ENCODE data around the gene TSGA10. TPM values are rescaled to one million over a fixed set of nuclear protein-coding genes. Genes with fewer than 3 reads are reported as not detected.
"Not testable (repeated sequence)": the region's sequence is repeated elsewhere in the genome, so short reads cannot be mapped to it uniquely, and the experiment has no call there.

The TSGA10 gene
- total and polyA plus RNA-seq, 10 donors: 2.5 to 14.0 (median 7.7) TPM

DNA sequence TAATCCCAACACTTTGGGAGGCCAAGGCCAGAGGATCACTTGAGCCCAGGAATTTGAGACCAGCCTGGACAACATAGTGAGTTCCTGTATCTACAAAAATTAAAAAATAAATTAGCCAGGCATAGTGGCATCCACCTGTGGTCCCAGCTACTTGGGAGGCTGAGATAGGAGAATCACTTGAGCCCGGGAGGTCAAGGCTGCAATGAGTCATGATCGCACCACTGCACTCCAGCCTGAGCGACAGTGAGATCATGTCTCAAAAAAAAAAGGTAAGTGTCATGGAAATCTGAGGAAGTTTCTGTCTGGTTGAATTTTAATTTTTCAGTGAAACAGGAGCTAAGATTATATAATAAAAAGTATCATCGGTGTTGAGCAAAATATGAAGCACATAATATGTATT lies 15.7 kb downstream of the TSGA10 start:
- H3K36me3 ChIP-seq: peaks cover 0 to 4% (median 0%) of the 10 kb centered on the region in 6 donors
- DNase-seq: no peak
- WGBS, 5 donors: 92 to 98% (median 96%) methylated on average over 4 of the region's 4 CpGs
- H3K27ac ChIP-seq: no peak overlapping the region
- peaks cover 0 to 32% (median 19%) of the 10 kb centered on the region in 6 donors for H3K4me1 ChIP-seq
- H3K4me3 ChIP-seq: no peak overlapping the region
- H3K9me3 ChIP-seq: peaks cover 0 to 10% (median 0%) of the 10 kb centered on the region in 8 donors
- TF ChIP-seq POLR2AphosphoS5 (IDR thresholded peaks at IDR 0.05): no peak
- intact Hi-C loops (cut with DNase I; ENCODE audit: low total_unique reads): no loop called here
- no peaks in the 10 kb centered on the region for H3K27me3 ChIP-seq (replicated peaks in 1 of 7)

DNA sequence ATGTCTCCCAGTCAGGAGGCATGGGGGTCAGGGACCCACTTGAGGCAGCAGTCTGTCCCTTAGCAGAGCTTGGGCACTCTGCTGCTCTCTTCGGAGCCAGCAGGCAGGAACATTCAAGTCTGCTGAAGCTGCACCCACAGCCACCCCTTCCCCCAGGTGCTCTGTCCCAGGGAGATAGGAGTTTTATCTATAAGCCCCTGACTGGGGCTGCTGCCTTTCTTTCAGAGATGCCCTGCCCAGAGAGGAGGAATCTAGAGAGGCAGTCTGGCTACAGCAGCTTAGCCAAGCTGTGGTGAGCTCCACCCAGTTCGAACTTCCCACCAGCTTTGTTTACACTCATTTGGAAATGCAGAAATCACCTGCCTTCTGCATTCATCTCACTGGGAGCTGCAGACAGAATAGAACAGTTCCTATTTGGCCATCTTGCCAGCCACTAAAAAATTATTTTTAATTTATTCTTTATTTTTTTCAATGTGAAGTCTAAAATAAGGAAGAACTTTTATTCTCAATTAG lies 19.6 kb downstream of the TSGA10 start:
- H3K4me1 ChIP-seq; intact Hi-C loops (cut with DNase I; ENCODE audit: low total_unique reads); H3K27me3 ChIP-seq (replicated peaks in 1 of 7); H3K4me3 ChIP-seq; DNase-seq; H3K27ac ChIP-seq; H3K36me3 ChIP-seq: not testable (repeated sequence)
- H3K9me3 ChIP-seq: peaks cover 0 to 49% (median 37%) of the 10 kb centered on the region in 8 donors
- 79 to 94% (median 87%) methylated on average over 2 of the region's 2 CpGs for WGBS, 5 donors

DNA sequence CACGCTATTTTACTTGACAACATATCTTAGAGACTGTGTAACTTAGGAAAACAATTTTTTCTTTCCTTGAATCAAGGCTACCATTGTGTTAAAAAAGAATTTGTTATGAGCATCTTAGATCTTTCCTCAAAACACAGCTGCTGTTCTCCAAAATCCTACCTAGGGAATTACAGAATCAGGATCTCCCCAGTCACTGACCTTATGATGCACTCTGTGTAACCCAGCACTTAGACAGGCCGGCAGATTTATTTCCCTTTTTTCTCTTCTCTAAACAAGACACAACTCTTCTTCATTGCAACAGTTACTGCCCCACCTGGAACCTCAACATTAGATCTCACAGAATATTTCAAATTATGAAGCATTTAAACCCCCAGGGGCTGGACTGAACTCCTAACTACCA lies 26.8 kb downstream of the TSGA10 start:
- Histone ChIP-seq H3K9me3 (peaks cover 0 to 100% (median 80%) of the 10 kb centered on the region in 8 donors), H3K36me3 (peaks cover 0 to 29% (median 13%) of the 10 kb centered on the region in 6 donors), H3K4me3 (no peak overlapping the region), H3K27me3 (replicated peaks in 1 of 7) (no peaks in the 10 kb centered on the region), H3K27ac (no peak overlapping the region), H3K4me1 (no peaks in the 10 kb centered on the region)
- DNase-seq: no peak
- intact Hi-C loops (cut with DNase I; ENCODE audit: low total_unique reads): no loop called here
- 68 to 72% (median 70%) methylated on average over 2 of the region's 2 CpGs for WGBS, 5 donors
- TF ChIP-seq POLR2AphosphoS5 (IDR thresholded peaks at IDR 0.05): no peak

- DNase-seq: no peak
- TF ChIP-seq POLR2A (IDR thresholded peaks at IDR 0.05) (no peak), CTCF (IDR thresholded peaks at IDR 0.05 in 8 of 11, conservative IDR thresholded peaks at IDR 0.05 in 3 of 11) (no peak), POLR2AphosphoS5 (IDR thresholded peaks at IDR 0.05) (no peak)
- H3K36me3 ChIP-seq: no peaks in the 10 kb centered on the region
- H3K27me3 ChIP-seq (replicated peaks in 1 of 7): no peaks in the 10 kb centered on the region
- H3K27ac ChIP-seq: no peak overlapping the region
- H3K4me3 ChIP-seq: no peak overlapping the region
- H3K9me3 ChIP-seq: no peaks in the 10 kb centered on the region
- intact Hi-C loops (cut with DNase I; ENCODE audit: low total_unique reads): no loop called here
- H3K4me1 ChIP-seq: no peaks in the 10 kb centered on the region
- 82 to 93% (median 87%) methylated on average over 4 of the region's 4 CpGs for WGBS, 5 donors
These were observed 42.1 kb downstream of the TSGA10 start for GRCh38 chr2:99112617-99113016.

DNA sequence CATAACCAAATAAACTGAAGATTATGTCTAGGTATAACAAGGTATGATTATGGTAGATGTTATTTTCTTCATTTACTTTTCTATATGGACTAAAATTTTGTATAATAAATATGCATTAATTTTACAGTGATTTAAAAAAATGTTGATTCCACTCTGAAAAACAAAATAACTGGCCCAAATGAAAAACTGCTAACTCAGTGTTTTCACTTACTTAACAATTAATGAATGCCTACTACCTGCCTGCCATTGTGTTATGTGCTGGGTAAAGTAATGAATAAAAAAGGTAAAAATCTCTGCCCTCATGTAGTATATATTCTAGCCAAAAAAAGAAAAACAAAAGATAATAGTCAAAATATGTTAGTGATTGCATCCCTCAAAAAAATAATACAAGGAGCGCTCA lies 42.8 kb downstream of the TSGA10 start:
- intact Hi-C loops (cut with DNase I; ENCODE audit: low total_unique reads): no loop called here
- H3K9me3 ChIP-seq: no peaks in the 10 kb centered on the region
- no peak overlapping the region for H3K27ac ChIP-seq
- no peaks in the 10 kb centered on the region for H3K36me3 ChIP-seq
- H3K27me3 ChIP-seq (replicated peaks in 1 of 7): no peaks in the 10 kb centered on the region
- H3K4me1 ChIP-seq: no peaks in the 10 kb centered on the region
- TF ChIP-seq POLR2A (IDR thresholded peaks at IDR 0.05): no peak
- no peak overlapping the region for H3K4me3 ChIP-seq
- no peak for DNase-seq
- WGBS, 5 donors: 90 to 98% (median 97%) methylated on average over 1 of the region's 1 CpG

DNA sequence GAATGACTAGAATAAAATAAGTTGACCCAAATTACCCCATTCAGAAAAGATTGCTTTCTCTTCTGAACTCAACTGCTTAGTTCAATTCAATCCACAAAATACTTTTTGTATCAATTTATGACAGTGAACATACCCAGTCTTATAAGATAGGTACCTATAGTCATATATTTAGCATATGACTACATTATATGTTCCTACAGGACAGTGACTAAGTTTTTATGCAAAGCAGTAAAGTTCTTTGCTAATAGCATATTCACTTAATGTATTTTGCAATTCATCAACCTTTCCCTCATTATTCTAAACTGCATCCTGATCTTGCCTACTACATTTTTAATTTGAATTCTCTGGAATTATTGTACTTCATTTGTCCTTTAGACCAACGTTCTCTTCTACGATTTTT lies 43.5 kb downstream of the TSGA10 start:
- Histone ChIP-seq H3K4me3 (no peak overlapping the region), H3K9me3 (no peaks in the 10 kb centered on the region), H3K27ac (no peak overlapping the region), H3K27me3 (replicated peaks in 1 of 7) (no peaks in the 10 kb centered on the region), H3K4me1 (no peaks in the 10 kb centered on the region), H3K36me3 (no peaks in the 10 kb centered on the region)
- WGBS, 5 donors: 86 to 96% (median 90%) methylated on average over 2 of the region's 2 CpGs
- intact Hi-C loops (cut with DNase I; ENCODE audit: low total_unique reads): no loop called here
- no peak for DNase-seq
- no peak for TF ChIP-seq CTCF (IDR thresholded peaks at IDR 0.05 in 8 of 11, conservative IDR thresholded peaks at IDR 0.05 in 3 of 11)
- TF ChIP-seq POLR2A (IDR thresholded peaks at IDR 0.05): no peak
- TF ChIP-seq POLR2AphosphoS5 (IDR thresholded peaks at IDR 0.05): no peak
